K562 (cell line): ENCODE measurements around the gene S100A9. TPM values are rescaled to one million over a fixed set of nuclear protein-coding genes. Genes with fewer than 3 reads are reported as not detected.
A peak's percentile ranks its signal among the peaks of the same experiment; 100 is the strongest.
"Not testable (repeated sequence)": the region's sequence is repeated elsewhere in the genome, so short reads cannot be mapped to it uniquely, and the experiment has no call there.

Experiments used
- ATAC-seq: fragments of 200-7000 bp; cut with Tn5 transposase; 3 replicates; pipeline ENCODE4 v1.9.1; 2020; ENCODE audit warnings: moderate library complexity
- BruUV-seq: library from RNA; stranded (reverse); fragments of 400-500 nt; replicated peaks from 2 replicates; lab custom pipeline; 2021; lab: Mats Ljungman, UMichigan
- CTCF ChIA-PET: fragments of 300-600 bp; formaldehyde crosslinking; extraction: SDS; loops from one replicate; lab custom pipeline; 2021; ENCODE audit warnings: low intra/inter-chr PET ratio; lab: Yijun Ruan, JAX
- POLR2A ChIA-PET: fragments of 300-600, 350-650 bp; sonication (Branson Sonifier 250); formaldehyde crosslinking; extraction: SDS; loops from one replicate; lab custom pipeline; 2021; ENCODE audit warnings: antibody characterized with exemption, inconsistent platforms; lab: Yijun Ruan, JAX
- DNase-seq, 4 experiments: peaks; one replicate each; pipeline versions ENCODE4 v3.0.0 to v3.0.0-alpha.2; 2011 to 2018; ENCODE audit warnings: low spot score in 3 of 4, mixed read lengths in 3 of 4; ENCODE audit errors: extremely low read depth in 1 of 4
- FAIRE-seq: peaks from 2 replicates; lab custom pipeline; 2011; peaks lifted over from hg19 to GRCh38; lab: Jason Lieb, UNC
- H2AFZ ChIP-seq: 2 replicates; pipeline ENCODE4 v1.6.0; 2011; ENCODE audit warnings: low read depth, low read length, control low read depth, inconsistent platforms
- H3K27ac ChIP-seq: fragments of 200-600 bp; 3 replicates; pipeline ENCODE4 v1.8.0; 2011; ENCODE audit warnings: low read depth, mild to moderate bottlenecking, control low read depth, inconsistent platforms, low read length, moderate library complexity, mixed read lengths; ENCODE audit errors: extremely low read depth
- H3K27me3 ChIP-seq, 2 experiments: fragments of 300-600 bp in 1 of 2; 2 replicates in 1 of 2; 3 replicates in 1 of 2; pipeline versions ENCODE4 v1.6.0 to v1.8.0; 2011; ENCODE audit warnings: inconsistent platforms in 2 of 2, low read length in 2 of 2, mild to moderate bottlenecking in 1 of 2, mixed read lengths in 1 of 2, moderate library complexity in 1 of 2; ENCODE audit not compliant: control insufficient read depth in 2 of 2, insufficient read depth in 2 of 2
- H3K36me3 ChIP-seq: fragments of 300-600 bp; 3 replicates; pipeline ENCODE4 v1.8.0; 2011; ENCODE audit warnings: mild to moderate bottlenecking, low read length, inconsistent platforms; ENCODE audit not compliant: control insufficient read depth, insufficient read depth
- H3K4me1 ChIP-seq, 2 experiments: fragments of 200-600 bp in 1 of 2; replicated peaks in 1 of 2; 2 replicates in 1 of 2; 3 replicates in 1 of 2; pipeline versions ENCODE4 v1.5.1 to v1.8.0; 2011; ENCODE audit warnings: inconsistent platforms in 2 of 2, low read length in 2 of 2, mild to moderate bottlenecking in 1 of 2, mixed read lengths in 1 of 2, moderate library complexity in 1 of 2; ENCODE audit not compliant: control insufficient read depth in 2 of 2, insufficient read depth in 2 of 2
- H3K4me2 ChIP-seq: 2 replicates; pipeline ENCODE4 v1.6.1; 2011; ENCODE audit warnings: low read length, control low read depth, inconsistent platforms, mixed read lengths; ENCODE audit not compliant: insufficient read depth
- H3K4me3 ChIP-seq: fragments of 200-600 bp; sonication (generic), shearing (Covaris generic); 2 replicates; pipeline ENCODE4 v1.5.1; 2016; ENCODE audit warnings: control low read depth, inconsistent platforms
- H3K79me2 ChIP-seq: fragments of 200-600 bp; 3 replicates; pipeline ENCODE4 v1.8.0; 2011; ENCODE audit warnings: low read length, inconsistent platforms; ENCODE audit not compliant: control insufficient read depth, insufficient read depth
- H3K9ac ChIP-seq, 2 experiments: 2 replicates each; pipeline versions ENCODE4 v1.6.0 to v1.6.1; 2011; ENCODE audit warnings: low read depth in 2 of 2, low read length in 2 of 2, control low read depth in 1 of 2, inconsistent platforms in 1 of 2, mild to moderate bottlenecking in 1 of 2, mixed read lengths in 1 of 2; ENCODE audit not compliant: insufficient read depth in 1 of 2
- H3K9me1 ChIP-seq: one replicate; pipeline ENCODE4 v1.6.0; 2011; ENCODE audit warnings: inconsistent platforms, mild to moderate bottlenecking, low read length, moderate library complexity; ENCODE audit not compliant: control insufficient read depth, insufficient read depth
- H3K9me3 ChIP-seq: replicated peaks from 2 replicates; pipeline ENCODE4 v1.5.1; 2011; ENCODE audit warnings: low read depth, low read length, inconsistent platforms; ENCODE audit not compliant: control insufficient read depth, insufficient read depth
- H4K20me1 ChIP-seq: replicated peaks from 2 replicates; pipeline ENCODE4 v1.6.1; 2011; ENCODE audit warnings: low read length, inconsistent platforms, mixed read lengths; ENCODE audit not compliant: control insufficient read depth, insufficient read depth
- WGBS: fragments of 100-300 bp; shearing (Covaris generic); methylation state at CpG from one replicate; pipeline ENCODE4 v1.1.6; 2016; ENCODE audit warnings: low coverage, mixed read lengths; ENCODE audit not compliant: insufficient coverage; ENCODE audit errors: missing lambda C conversion rate; 5-methylcytosine and 5-hydroxymethylcytosine counted together
- in situ Hi-C: fragments of 300-500 bp; cut with MboI; formaldehyde crosslinking; loops from 4 replicates; pipeline ENCODE4 v1.15.0; 2018; ENCODE audit warnings: inconsistent platforms, mixed read lengths
- intact Hi-C: fragments of 100-400 bp; cut with micrococcal nuclease; formaldehyde crosslinking; loops from 2 replicates; pipeline ENCODE4 v1.14.2; 2022
- polyA plus RNA-seq, 8 experiments: library from polyadenylated mRNA; depleted of rRNA in 4 of 8; stranded (reverse) in 5 of 8; unstranded in 3 of 8; fragments of >200 nt; fragmentation: Nextera tagmentation in 2 of 8; fragmentation: Illumina TruSeq in 1 of 8; extraction: Ambion mirVana in 2 of 8; extraction: Trizol in 1 of 8; gene quantifications; 2 replicates each; pipeline versions ENCODE4 v1.2.1 to v1.2.3, GENCODE V29; 2011 to 2014; ENCODE audit warnings: inconsistent platforms in 1 of 8, missing spikeins in 1 of 8
- small RNA-seq: library from RNA; depleted of rRNA; stranded (forward); fragments of <200 nt; gene quantifications from one replicate; pipeline ENCODE3, GENCODE V24; 2014
- total RNA-seq, 7 experiments: library from RNA; depleted of rRNA in 6 of 7; stranded (reverse); fragments of >200 nt in 6 of 7; fragmentation: Illumina TruSeq in 2 of 7; extraction: Trizol in 2 of 7; gene quantifications; 2 replicates each; pipeline versions ENCODE4 v1.2.1 to v1.2.3, GENCODE V29; 2011 to 2021; ENCODE audit warnings: low replicate concordance in 1 of 7

Gene S100A9
- total and polyA plus RNA-seq, 9 of the 15 experiments (the other 6 are each of a cell fraction or from before 2014, with no cell fraction given), result 0.80 TPM; not detected in 8

DNA sequence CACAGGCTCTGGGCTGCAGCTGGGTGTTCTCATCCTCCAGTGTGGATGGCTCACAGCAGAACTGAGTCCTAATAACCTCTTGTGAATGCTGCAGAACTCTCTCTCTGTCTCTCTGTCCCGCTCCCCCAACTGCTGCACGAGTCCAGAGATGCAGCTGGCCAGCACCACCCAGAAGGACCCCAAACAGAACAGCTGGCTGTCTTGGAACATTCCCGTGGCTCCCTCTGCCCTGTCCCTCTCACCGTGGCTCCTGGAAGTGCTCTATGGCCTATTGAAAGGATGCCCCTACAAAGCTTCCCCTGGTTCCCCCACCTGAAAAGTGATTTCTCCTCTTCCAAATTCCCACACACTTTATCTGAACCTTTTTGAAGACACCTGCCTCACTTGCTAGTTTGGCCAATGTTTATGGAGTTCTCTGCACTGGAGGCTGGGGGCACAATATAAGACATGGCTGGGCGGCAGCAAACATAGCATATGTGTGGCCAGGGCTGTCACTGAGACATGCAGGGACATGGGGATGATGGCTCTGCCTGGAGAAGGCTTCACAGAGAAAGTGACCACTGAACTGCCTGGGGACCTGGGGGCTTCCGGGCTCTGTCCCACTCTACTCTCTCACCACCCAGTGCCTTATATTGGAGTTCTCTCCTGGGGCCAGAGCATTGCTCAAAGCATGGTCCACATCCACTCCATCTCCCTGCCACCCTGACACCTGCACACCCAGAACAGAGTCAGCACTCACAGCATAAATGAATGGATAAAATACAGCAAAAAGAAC, 48.4 kb downstream of the S100A9 start:
- DNase-seq, H3K9ac ChIP-seq, H3K27ac ChIP-seq, H3K4me2 ChIP-seq, H3K4me1 ChIP-seq, BruUV-seq, H4K20me1 ChIP-seq, CTCF ChIA-PET, FAIRE-seq, H3K4me3 ChIP-seq, H3K9me3 ChIP-seq, H3K9me1 ChIP-seq, H3K79me2 ChIP-seq, H2AFZ ChIP-seq, intact Hi-C loops, in situ Hi-C loops, H3K36me3 ChIP-seq, ATAC-seq: not testable (repeated sequence)
- 3% methylated on average over 6 of the region's 6 CpGs for WGBS
- POLR2A ChIA-PET, result interaction anchor here (0.8 to 1.0 kb wide), 3 partner anchors 10 to 752 kb away, joined by 3 read pairs; no protein-coding TSS in a partner anchor
- peaks cover 8 to 25% of the 10 kb centered on the region in 2 experiments; a peak in 3 of 5 replicates for H3K27me3 ChIP-seq

DNA sequence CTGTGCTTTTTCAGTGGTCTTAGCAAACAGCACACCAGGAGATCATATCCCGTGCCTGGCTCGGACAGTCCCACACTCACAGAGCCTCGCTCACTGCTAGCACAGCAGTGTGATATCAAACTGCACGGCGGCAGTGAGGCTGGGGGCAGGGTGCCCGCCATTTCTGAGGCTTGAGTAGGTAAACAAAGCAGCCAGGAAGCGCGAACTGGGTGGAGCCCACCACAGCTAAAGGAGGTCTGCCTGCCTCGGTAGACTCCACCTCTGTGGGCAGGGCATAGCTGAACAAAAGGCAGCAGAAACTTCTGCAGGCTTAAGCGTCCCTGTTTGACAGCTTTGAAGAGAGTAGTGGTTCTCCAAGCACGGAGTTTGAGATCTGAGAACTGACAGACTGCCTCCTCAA, 49.6 kb downstream of the S100A9 start:
- FAIRE-seq, H3K9me1 ChIP-seq, H3K9me3 ChIP-seq, intact Hi-C loops, H3K79me2 ChIP-seq, H4K20me1 ChIP-seq, H2AFZ ChIP-seq, BruUV-seq, CTCF ChIA-PET, H3K4me3 ChIP-seq, H3K9ac ChIP-seq, H3K36me3 ChIP-seq, H3K27ac ChIP-seq, H3K4me1 ChIP-seq, ATAC-seq, in situ Hi-C loops: not testable (repeated sequence)
- 3% methylated on average over 11 of the region's 11 CpGs for WGBS
- Histone ChIP-seq H3K27me3 (peaks cover 2 to 16% of the 10 kb centered on the region in 2 experiments; a peak in 3 of 5 replicates), H3K4me2 (0 out of 2 replicates have a peak overlapping the region, but pooled peaks have one; percentile 7)
- POLR2A ChIA-PET, result interaction anchor here (1.0 to 1.1 kb wide), 3 partner anchors 11 to 108 kb away, joined by 3 read pairs; no protein-coding TSS in a partner anchor
- DNase-seq, result peak in 1 of 4 experiments; percentile 9

Small RNA genes within 50 kb of the gene (small RNA-seq; reads per million reads assigned to genes)
- gene RNU6-160P, result not detected
- gene S100A15A, result not detected

Other genes starting within 250 kb of the S100A9 start
Only the 7 nearest of the 16 such genes appear.
- gene LORICRIN, start 98.2 kb upstream of the S100A9 start, total RNA-seq (2014; rRNA removed), result not detected in 2 replicates
- not detected in 2 replicates for gene LORICRIN, start 98.2 kb upstream of the S100A9 start, total RNA-seq (2014; rRNA removed; fragmentation: Illumina TruSeq; extraction: Trizol)
- gene LORICRIN, start 98.2 kb upstream of the S100A9 start, total RNA-seq (2015; rRNA removed; fragmentation: Illumina TruSeq; extraction: Trizol), result not detected in 2 replicates
- gene LORICRIN, start 98.2 kb upstream of the S100A9 start, total RNA-seq (2021), result not detected in 2 replicates
- gene LORICRIN, start 98.2 kb upstream of the S100A9 start, polyA plus RNA-seq (2011; rRNA removed), result not detected in 2 replicates
- gene LORICRIN, start 98.2 kb upstream of the S100A9 start, polyA plus RNA-seq (2014; fragmentation: Illumina TruSeq; extraction: Trizol), result not detected in 2 replicates
- gene LORICRIN, start 98.2 kb upstream of the S100A9 start, polyA plus RNA-seq (2014; fragmentation: Nextera tagmentation; extraction: Ambion mirVana), result not detected
- gene LORICRIN, start 98.2 kb upstream of the S100A9 start, polyA plus RNA-seq (2014; rRNA removed), result not detected in 2 replicates
- gene PGLYRP3, start 44.9 kb upstream of the S100A9 start, total RNA-seq (2014; rRNA removed), result not detected in 2 replicates
- not detected in 2 replicates for gene PGLYRP3, start 44.9 kb upstream of the S100A9 start, total RNA-seq (2014; rRNA removed; fragmentation: Illumina TruSeq; extraction: Trizol)
- not detected in 2 replicates for gene PGLYRP3, start 44.9 kb upstream of the S100A9 start, total RNA-seq (2015; rRNA removed; fragmentation: Illumina TruSeq; extraction: Trizol)
- not detected in 2 replicates for gene PGLYRP3, start 44.9 kb upstream of the S100A9 start, total RNA-seq (2021)
- not detected in 2 replicates for gene PGLYRP3, start 44.9 kb upstream of the S100A9 start, polyA plus RNA-seq (2011; rRNA removed)
- not detected in 2 replicates for gene PGLYRP3, start 44.9 kb upstream of the S100A9 start, polyA plus RNA-seq (2014; fragmentation: Illumina TruSeq; extraction: Trizol)
- gene PGLYRP3, start 44.9 kb upstream of the S100A9 start, polyA plus RNA-seq (2014; fragmentation: Nextera tagmentation; extraction: Ambion mirVana), result not detected
- gene PGLYRP3, start 44.9 kb upstream of the S100A9 start, polyA plus RNA-seq (2014; rRNA removed), result not detected in 2 replicates
- gene PGLYRP4, start 9.0 kb upstream of the S100A9 start, total RNA-seq (2014; rRNA removed), result not detected in 2 replicates
- gene PGLYRP4, start 9.0 kb upstream of the S100A9 start, total RNA-seq (2014; rRNA removed; fragmentation: Illumina TruSeq; extraction: Trizol), result not detected in 2 replicates
- not detected in 2 replicates for gene PGLYRP4, start 9.0 kb upstream of the S100A9 start, total RNA-seq (2015; rRNA removed; fragmentation: Illumina TruSeq; extraction: Trizol)
- gene PGLYRP4, start 9.0 kb upstream of the S100A9 start, total RNA-seq (2021), result 0.13 and 0.22 TPM in 2 replicates
- 0.06 and 0.08 TPM in 2 replicates for gene PGLYRP4, start 9.0 kb upstream of the S100A9 start, polyA plus RNA-seq (2011; rRNA removed)
- gene PGLYRP4, start 9.0 kb upstream of the S100A9 start, polyA plus RNA-seq (2014; fragmentation: Illumina TruSeq; extraction: Trizol), result 0.07 TPM in 1 of 2 replicates, not detected in the other
- under 1 TPM in 1 of 2 experiments, not detected in 1; 0.11 TPM for gene PGLYRP4, start 9.0 kb upstream of the S100A9 start, polyA plus RNA-seq (2014; fragmentation: Nextera tagmentation; extraction: Ambion mirVana)
- gene PGLYRP4, start 9.0 kb upstream of the S100A9 start, polyA plus RNA-seq (2014; rRNA removed), result not detected in 2 replicates
- gene S100A12, start 17.8 kb downstream of the S100A9 start, total RNA-seq (2014; rRNA removed), result not detected in 2 replicates
- not detected in 2 replicates for gene S100A12, start 17.8 kb downstream of the S100A9 start, total RNA-seq (2014; rRNA removed; fragmentation: Illumina TruSeq; extraction: Trizol)
- not detected in 2 replicates for gene S100A12, start 17.8 kb downstream of the S100A9 start, total RNA-seq (2015; rRNA removed; fragmentation: Illumina TruSeq; extraction: Trizol)
- not detected in 2 replicates for gene S100A12, start 17.8 kb downstream of the S100A9 start, total RNA-seq (2021)
- gene S100A12, start 17.8 kb downstream of the S100A9 start, polyA plus RNA-seq (2011; rRNA removed), result not detected in 2 replicates
- gene S100A12, start 17.8 kb downstream of the S100A9 start, polyA plus RNA-seq (2014; fragmentation: Illumina TruSeq; extraction: Trizol), result not detected in 2 replicates
- gene S100A12, start 17.8 kb downstream of the S100A9 start, polyA plus RNA-seq (2014; fragmentation: Nextera tagmentation; extraction: Ambion mirVana), result not detected
- not detected in 2 replicates for gene S100A12, start 17.8 kb downstream of the S100A9 start, polyA plus RNA-seq (2014; rRNA removed)
- not detected in 2 replicates for gene S100A8, start 33.2 kb downstream of the S100A9 start, total RNA-seq (2014; rRNA removed)
- gene S100A8, start 33.2 kb downstream of the S100A9 start, total RNA-seq (2014; rRNA removed; fragmentation: Illumina TruSeq; extraction: Trizol), result not detected in 2 replicates
- not detected in 2 replicates for gene S100A8, start 33.2 kb downstream of the S100A9 start, total RNA-seq (2015; rRNA removed; fragmentation: Illumina TruSeq; extraction: Trizol)
- gene S100A8, start 33.2 kb downstream of the S100A9 start, total RNA-seq (2021), result 0.42 and 0.60 TPM in 2 replicates
- not detected in 2 replicates for gene S100A8, start 33.2 kb downstream of the S100A9 start, polyA plus RNA-seq (2011; rRNA removed)
- gene S100A8, start 33.2 kb downstream of the S100A9 start, polyA plus RNA-seq (2014; fragmentation: Illumina TruSeq; extraction: Trizol), result not detected in 2 replicates
- under 1 TPM in 1 of 2 experiments, not detected in 1; 0.15 TPM for gene S100A8, start 33.2 kb downstream of the S100A9 start, polyA plus RNA-seq (2014; fragmentation: Nextera tagmentation; extraction: Ambion mirVana)
- not detected in 2 replicates for gene S100A8, start 33.2 kb downstream of the S100A9 start, polyA plus RNA-seq (2014; rRNA removed)
- gene S100A7A, start 58.7 kb downstream of the S100A9 start, total RNA-seq (2014; rRNA removed), result not detected in 2 replicates
- gene S100A7A, start 58.7 kb downstream of the S100A9 start, total RNA-seq (2014; rRNA removed; fragmentation: Illumina TruSeq; extraction: Trizol), result not detected in 2 replicates
- not detected in 2 replicates for gene S100A7A, start 58.7 kb downstream of the S100A9 start, total RNA-seq (2015; rRNA removed; fragmentation: Illumina TruSeq; extraction: Trizol)
- not detected in 2 replicates for gene S100A7A, start 58.7 kb downstream of the S100A9 start, total RNA-seq (2021)
- gene S100A7A, start 58.7 kb downstream of the S100A9 start, polyA plus RNA-seq (2011; rRNA removed), result not detected in 2 replicates
- gene S100A7A, start 58.7 kb downstream of the S100A9 start, polyA plus RNA-seq (2014; fragmentation: Illumina TruSeq; extraction: Trizol), result not detected in 2 replicates
- not detected for gene S100A7A, start 58.7 kb downstream of the S100A9 start, polyA plus RNA-seq (2014; fragmentation: Nextera tagmentation; extraction: Ambion mirVana)
- not detected in 2 replicates for gene S100A7A, start 58.7 kb downstream of the S100A9 start, polyA plus RNA-seq (2014; rRNA removed)
- gene S100A7, start 102.8 kb downstream of the S100A9 start, total RNA-seq (2014; rRNA removed), result not detected in 2 replicates
- not detected in 2 replicates for gene S100A7, start 102.8 kb downstream of the S100A9 start, total RNA-seq (2014; rRNA removed; fragmentation: Illumina TruSeq; extraction: Trizol)
- gene S100A7, start 102.8 kb downstream of the S100A9 start, total RNA-seq (2015; rRNA removed; fragmentation: Illumina TruSeq; extraction: Trizol), result not detected in 2 replicates
- not detected in 2 replicates for gene S100A7, start 102.8 kb downstream of the S100A9 start, total RNA-seq (2021)
- gene S100A7, start 102.8 kb downstream of the S100A9 start, polyA plus RNA-seq (2011; rRNA removed), result not detected in 2 replicates
- gene S100A7, start 102.8 kb downstream of the S100A9 start, polyA plus RNA-seq (2014; fragmentation: Illumina TruSeq; extraction: Trizol), result not detected in 2 replicates
- not detected for gene S100A7, start 102.8 kb downstream of the S100A9 start, polyA plus RNA-seq (2014; fragmentation: Nextera tagmentation; extraction: Ambion mirVana)
- not detected in 2 replicates for gene S100A7, start 102.8 kb downstream of the S100A9 start, polyA plus RNA-seq (2014; rRNA removed)